Fibroblast of skin of right biceps (primary cell): ENCODE data around the gene TM9SF2.

ENCODE experiments used
- DNase-seq: peaks from one replicate; pipeline ENCODE4 v3.0.0-alpha.2; 2013

The TM9SF2 gene

DNA sequence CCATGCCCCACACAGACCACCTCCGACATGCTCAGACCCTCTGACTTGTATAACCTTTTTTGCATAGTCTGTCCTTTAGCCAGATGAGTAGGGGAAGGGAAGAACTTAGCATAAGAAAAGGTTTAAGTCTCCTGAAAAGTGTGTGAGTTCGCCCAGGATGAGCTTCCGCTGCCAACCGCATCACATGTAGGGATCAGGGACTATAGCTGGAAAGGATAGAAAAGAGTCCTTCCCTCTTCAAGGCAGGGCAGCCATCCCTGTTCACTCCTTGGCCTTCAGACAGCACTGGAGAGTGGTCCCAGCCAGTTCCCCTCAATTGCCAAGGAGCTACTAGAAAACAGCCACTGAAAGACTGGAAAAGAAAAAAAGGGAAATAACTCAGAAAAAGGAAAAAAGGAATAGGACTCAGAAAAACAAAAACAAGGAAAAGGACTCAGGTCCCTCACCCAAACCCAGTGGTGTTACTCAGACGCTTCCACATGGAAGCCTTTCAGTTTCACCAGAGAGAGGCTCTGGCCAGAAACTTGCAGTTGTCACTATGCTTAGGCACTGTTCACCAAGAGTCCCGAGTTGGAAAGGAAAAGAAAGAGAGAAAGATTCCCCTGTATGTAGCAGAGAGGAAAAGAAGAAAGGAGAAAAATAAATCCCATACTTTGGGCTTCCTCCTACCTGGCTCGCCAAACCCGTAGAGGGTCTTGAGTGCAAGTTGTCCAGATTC lies 5.6 kb upstream of the TM9SF2 start:
- no peak for DNase-seq

DNA sequence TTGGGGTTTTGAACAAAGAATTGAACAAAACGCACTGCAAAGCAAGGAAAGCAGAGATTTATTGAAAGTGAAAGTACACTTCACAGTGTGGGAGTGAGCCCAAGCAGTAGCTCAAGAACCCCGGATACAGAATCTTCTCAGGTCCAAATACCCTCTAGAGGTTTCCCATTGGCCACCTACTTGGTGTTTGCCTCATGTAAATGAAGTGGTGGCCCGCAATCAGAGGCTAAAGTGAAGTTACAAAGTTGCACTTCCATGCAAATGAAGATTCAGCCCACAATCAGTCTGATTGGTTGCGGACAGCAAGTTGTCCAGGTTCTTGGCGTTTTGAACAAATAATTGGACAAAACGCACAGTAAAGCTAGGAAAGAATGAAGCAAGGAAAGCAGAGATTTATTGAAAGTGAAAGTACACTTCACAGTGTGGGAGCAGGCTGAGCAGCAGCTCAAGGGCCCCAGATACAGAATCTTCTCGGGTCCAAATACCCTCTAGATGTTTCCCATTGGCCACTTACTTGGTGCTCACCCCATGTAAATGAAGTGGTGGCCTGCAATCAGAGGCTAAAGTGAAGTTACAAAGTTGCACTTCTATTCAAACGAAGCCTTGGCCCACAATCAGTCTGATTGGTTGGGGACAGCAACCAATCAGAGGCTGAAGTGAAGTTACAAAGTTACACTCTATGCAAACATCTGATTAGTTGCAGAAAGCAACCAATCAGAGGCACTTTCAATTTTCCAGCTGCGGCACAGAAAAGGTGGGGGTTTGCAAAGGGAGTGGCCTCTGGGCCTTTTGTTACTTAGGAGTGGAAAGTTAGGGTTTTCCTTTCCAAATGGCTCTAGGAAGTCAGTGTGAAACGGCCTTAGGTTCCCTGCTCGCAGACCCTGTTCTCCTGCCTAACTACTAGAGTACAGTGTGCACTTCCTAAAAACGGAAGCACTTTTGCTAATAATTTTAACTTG lies 4.8 kb upstream of the TM9SF2 start:
- peak; percentile 78 for DNase-seq

- DNase-seq: peak; percentile 97
Measured at GRCh38 chr13:99498171-99499161, 2.8 kb upstream of the TM9SF2 start.

DNA sequence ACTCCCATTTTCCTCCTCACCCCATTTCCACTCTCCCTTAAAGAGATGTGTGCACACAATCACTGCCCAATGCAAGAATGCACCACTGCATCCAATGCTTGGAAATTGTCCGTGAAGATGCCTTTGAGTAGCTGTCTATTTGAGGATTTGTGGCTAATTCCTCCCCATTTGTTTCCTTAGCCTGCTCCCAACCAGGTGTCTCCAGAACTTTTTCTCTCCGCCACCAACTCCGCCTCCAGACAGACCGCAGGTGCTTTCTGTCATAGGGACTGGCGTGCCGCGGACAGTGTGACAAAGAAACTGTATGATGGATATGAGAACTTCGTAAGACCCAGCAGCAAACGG lies 461 bp upstream of the TM9SF2 start:
- no peak for DNase-seq

DNA sequence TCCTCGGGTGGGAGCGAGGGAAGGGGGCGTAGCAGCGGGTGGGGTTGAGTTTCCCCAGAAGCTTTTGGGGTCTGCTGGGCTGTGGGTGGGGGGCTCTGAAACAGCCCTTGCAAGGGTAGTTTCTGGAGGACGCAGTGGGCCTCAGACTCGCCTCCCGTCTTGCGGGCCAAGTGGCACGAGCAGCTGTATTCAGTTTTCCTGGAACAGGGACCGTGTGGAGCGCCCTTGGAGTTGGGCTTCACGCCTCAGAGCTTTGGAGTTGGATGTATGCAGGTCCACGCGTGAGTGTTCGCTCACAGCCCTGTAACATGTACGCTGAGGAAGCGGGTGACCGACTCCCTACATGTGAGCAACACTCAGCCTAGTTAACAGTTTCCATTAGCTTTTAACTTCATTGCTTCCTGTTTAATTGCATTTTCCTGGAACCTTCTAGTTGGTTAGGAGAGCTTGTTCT lies 603 bp downstream of the TM9SF2 start:
- DNase-seq: peak; percentile 12

DNA sequence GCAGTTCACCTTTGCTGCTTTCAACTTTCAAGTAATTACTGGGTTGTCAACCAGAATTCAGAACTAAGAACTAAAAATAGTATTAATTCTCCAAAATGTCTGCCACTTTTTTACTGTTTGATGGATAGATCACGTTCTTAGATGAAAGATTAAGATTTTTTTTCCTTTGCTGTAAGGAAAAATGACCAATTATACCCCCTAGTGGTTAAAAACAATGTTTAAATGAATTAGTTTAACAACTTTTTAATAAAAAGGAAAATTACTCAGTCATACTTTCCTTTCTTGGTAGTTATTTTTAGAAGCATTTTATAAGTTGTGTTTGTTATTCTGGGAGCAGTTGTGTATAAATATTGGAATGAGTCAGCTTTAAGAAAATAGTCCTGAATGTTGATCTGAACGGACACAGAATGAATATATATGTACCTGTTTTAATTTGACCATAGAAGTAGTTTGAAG lies 4.6 kb downstream of the TM9SF2 start:
- DNase-seq: no peak

- DNase-seq: no peak
Measured at GRCh38 chr13:99506634-99507033, 5.4 kb downstream of the TM9SF2 start.

GRCh38 chr13:99507054-99507453 lies 5.8 kb downstream of the TM9SF2 start:
- DNase-seq: no peak

- no peak for DNase-seq
Measured at GRCh38 chr13:99507551-99507950, 6.3 kb downstream of the TM9SF2 start.

DNA sequence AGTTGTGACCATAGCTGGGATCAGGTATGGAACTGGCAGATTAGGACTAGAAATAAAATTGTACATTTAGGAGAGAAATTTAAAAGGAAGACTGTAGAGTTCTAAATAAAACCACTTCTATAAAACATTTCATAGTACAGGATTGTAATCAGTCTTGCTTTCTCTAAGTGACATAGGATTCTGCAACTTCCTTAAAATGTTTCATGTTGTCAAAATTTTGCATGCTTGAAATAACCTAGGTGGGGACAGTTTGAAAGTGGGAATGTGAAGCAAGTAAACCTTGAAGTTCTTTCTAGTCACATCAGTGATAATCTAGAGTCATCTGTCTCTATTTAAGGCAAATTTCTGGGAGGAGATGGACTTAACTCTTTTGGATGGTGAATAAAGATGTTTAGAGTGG lies 6.7 kb downstream of the TM9SF2 start:
- DNase-seq: no peak

DNA sequence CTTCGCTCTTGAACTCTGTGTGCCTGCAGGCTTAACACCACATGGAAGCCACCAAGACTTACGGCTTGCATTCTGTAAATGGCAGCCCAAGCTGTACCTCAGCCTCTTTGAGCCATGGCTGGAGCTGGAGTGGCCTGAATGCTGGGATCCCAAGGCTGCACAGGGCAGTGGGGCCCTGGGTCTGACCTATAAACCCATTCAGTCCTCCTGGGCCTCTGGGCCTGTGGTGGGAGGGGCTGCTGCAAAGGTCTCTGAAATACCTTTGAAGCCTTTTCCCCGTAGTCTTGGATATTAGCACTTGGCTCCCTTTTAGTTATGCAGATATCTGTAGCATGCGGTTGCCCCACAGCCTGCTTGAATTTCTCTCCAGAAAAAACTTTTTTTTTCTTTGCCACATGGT lies 8.2 kb downstream of the TM9SF2 start:
- no peak for DNase-seq

DNA sequence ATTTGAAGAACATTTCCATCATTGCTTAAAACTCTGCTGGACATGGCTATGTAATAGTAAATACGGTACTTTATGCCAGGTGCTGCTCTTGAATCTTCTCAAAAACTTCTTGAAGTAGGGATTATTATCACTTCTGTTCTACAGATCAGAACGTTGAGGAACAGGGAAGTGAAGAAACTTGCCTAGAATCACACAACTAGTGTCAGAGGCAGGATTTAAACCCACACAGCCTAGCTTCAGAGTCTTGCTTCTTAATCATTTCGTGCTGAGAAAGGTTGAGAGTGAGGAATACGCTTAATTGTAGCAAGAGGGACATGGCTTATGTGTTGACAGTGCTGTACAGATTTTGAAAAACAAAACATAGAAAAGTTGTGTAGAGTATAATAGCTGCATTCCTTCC lies 13.5 kb downstream of the TM9SF2 start:
- DNase-seq: no peak

GRCh38 chr13:99516153-99516929 lies 15.1 kb downstream of the TM9SF2 start:
- DNase-seq: no peak

GRCh38 chr13:99517577-99517976 lies 16.3 kb downstream of the TM9SF2 start:
- no peak for DNase-seq

- no peak for DNase-seq
Measured at GRCh38 chr13:99517984-99518383, 16.7 kb downstream of the TM9SF2 start.

GRCh38 chr13:99522298-99522697 lies 21.0 kb downstream of the TM9SF2 start:
- DNase-seq: peak; percentile 10

- DNase-seq: no peak
Measured at GRCh38 chr13:99523838-99524237, 22.6 kb downstream of the TM9SF2 start.

DNA sequence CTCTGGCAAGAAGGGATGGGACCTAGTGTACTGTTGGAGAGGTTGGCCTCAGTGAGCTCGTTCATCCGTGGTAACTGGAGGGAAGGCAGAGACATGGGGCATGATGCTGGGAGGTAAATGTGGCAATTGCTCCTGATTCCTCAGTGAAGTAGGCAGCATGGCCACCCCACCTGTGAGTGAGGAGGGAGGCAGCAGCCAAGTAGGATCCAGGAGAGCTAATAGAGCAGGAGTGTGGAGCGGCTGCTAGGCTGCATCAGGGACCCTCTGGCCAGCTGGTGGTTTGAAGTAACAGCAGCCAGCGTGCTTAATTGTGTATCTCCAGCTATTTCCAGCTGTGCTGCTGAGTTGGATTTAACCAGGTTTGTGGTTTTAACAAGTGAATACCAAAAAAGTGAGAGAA lies 24.7 kb downstream of the TM9SF2 start:
- no peak for DNase-seq

DNA sequence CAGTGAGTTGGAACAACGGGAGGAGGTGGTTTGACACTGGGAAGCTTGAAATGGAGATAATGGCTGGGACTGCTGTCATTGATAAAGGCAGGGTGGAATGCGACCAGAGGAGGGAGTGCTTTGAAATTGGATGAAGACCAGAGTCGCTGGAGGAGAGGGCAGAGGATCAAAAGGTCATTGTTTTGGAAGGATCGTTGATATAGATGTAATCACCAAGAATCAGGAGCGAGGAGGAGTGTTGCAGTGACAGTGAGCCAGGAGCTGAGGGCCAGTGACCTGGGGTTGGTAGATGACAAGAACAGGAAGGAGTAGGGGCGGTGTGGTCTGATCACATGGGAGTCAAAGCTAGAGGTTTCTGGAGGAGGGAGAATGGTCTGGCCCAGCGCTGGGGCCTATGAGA lies 25.3 kb downstream of the TM9SF2 start:
- DNase-seq: no peak

GRCh38 chr13:99527301-99527700 lies 26.0 kb downstream of the TM9SF2 start:
- no peak for DNase-seq

- DNase-seq: no peak
Measured at GRCh38 chr13:99528547-99528946, 27.3 kb downstream of the TM9SF2 start.

DNA sequence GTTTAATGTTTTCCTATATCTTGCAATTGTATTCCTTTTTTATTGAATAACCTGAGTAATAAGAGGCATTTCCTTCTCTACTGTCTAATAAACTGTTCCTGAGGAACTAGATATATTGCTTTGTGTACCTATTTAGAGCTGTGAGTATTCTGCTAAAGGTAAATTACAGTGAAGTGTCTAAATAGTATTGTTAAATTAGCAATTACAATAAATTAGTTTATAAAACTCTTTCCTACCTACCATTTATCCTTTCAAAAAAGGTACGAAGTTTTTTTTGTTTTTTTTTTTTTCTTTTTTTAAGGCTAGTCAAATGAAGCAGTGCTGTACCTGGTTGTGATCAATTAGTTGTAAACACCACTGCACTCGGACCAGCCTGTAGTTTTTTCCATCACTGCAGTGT lies 34.8 kb downstream of the TM9SF2 start:
- DNase-seq: no peak
